Endothelial cell of umbilical vein (primary cell): ENCODE measurements around the gene SSPN. TPM values are rescaled to one million over a fixed set of nuclear protein-coding genes. Genes with fewer than 3 reads are reported as not detected.

Source experiments
- BruUV-seq: library from RNA; stranded (reverse); fragments of 400-500 nt; replicated peaks from 2 replicates; lab custom pipeline; 2021; lab: Mats Ljungman, UMichigan
- CTCF ChIA-PET: fragments of 300-600, 350-600 bp; sonication (Branson Sonifier 250); formaldehyde crosslinking; loops from one replicate; lab custom pipeline; 2021; ENCODE audit warnings: antibody characterized with exemption, inconsistent platforms; lab: Charles Lee
- POLR2A ChIA-PET: fragments of 300-600, 350-600 bp; sonication (Branson Sonifier 250); formaldehyde crosslinking; loops from one replicate; lab custom pipeline; 2021; ENCODE audit warnings: antibody characterized with exemption, inconsistent platforms; lab: Charles Lee
- DNase-seq: peaks from one replicate; pipeline ENCODE4 v3.0.0-alpha.2; 2011; ENCODE audit warnings: low read depth, low spot score
- FAIRE-seq: peaks from 2 replicates; lab custom pipeline; 2011; peaks lifted over from hg19 to GRCh38; lab: Jason Lieb, UNC
- H2AFZ ChIP-seq: 2 replicates; pipeline ENCODE4 v1.6.0; 2012; ENCODE audit warnings: low read depth, low read length, control low read depth, inconsistent platforms
- H3K27ac ChIP-seq: 2 replicates; pipeline ENCODE4 v1.5.1; 2011; ENCODE audit warnings: low read depth, mild to moderate bottlenecking, control low read depth, low read length, moderate library complexity; ENCODE audit not compliant: insufficient read depth
- H3K27me3 ChIP-seq, 2 experiments: 2 replicates each; pipeline versions ENCODE4 v1.6.0 to v1.6.1; 2011; ENCODE audit warnings: low read length in 2 of 2, mixed read lengths in 1 of 2; ENCODE audit not compliant: control insufficient read depth in 2 of 2, insufficient read depth in 2 of 2
- H3K36me3 ChIP-seq, 2 experiments: 2 replicates in 1 of 2; 3 replicates in 1 of 2; pipeline ENCODE4 v1.5.1; 2011; ENCODE audit warnings: low read length in 2 of 2, mild to moderate bottlenecking in 1 of 2, moderate library complexity in 1 of 2; ENCODE audit not compliant: control insufficient read depth in 2 of 2, insufficient read depth in 2 of 2; ENCODE audit errors: extremely low read depth in 1 of 2
- H3K4me1 ChIP-seq: 3 replicates; pipeline ENCODE4 v1.5.1; 2011; ENCODE audit warnings: mild to moderate bottlenecking, low read length; ENCODE audit not compliant: control insufficient read depth, insufficient read depth; ENCODE audit errors: extremely low read depth
- H3K4me2 ChIP-seq: 2 replicates; pipeline ENCODE4 v1.6.1; 2011; ENCODE audit warnings: low read length, control low read depth, mixed read lengths; ENCODE audit not compliant: insufficient read depth
- H3K4me3 ChIP-seq, 3 experiments: fragments of 200-600 bp in 1 of 3; sonication (generic), shearing (Covaris generic) in 1 of 3; replicated peaks in 1 of 3; 2 replicates each; pipeline ENCODE4 v1.5.1; 2011 to 2016; ENCODE audit warnings: control low read depth in 3 of 3, low read length in 3 of 3, mild to moderate bottlenecking in 2 of 3, inconsistent platforms in 1 of 3, low read depth in 1 of 3, moderate library complexity in 1 of 3; ENCODE audit not compliant: insufficient read depth in 1 of 3
- H3K79me2 ChIP-seq: 2 replicates; pipeline ENCODE4 v1.6.0; 2012; ENCODE audit warnings: low read length, inconsistent platforms; ENCODE audit not compliant: control insufficient read depth, insufficient read depth
- H3K9ac ChIP-seq: replicated peaks from 2 replicates; pipeline ENCODE3; 2011; ENCODE audit warnings: low read length, control low read depth; ENCODE audit not compliant: insufficient read depth; ENCODE audit errors: extremely low read depth
- H3K9me1 ChIP-seq: replicated peaks from 3 replicates; pipeline ENCODE4 v1.6.0; 2011; ENCODE audit warnings: mild to moderate bottlenecking, low read length; ENCODE audit not compliant: control insufficient read depth, insufficient read depth; ENCODE audit errors: extremely low read depth
- H3K9me3 ChIP-seq: replicated peaks from 2 replicates; pipeline ENCODE4 v1.5.1; 2012; ENCODE audit warnings: low read length, inconsistent platforms; ENCODE audit not compliant: control insufficient read depth, insufficient read depth
- H4K20me1 ChIP-seq: replicated peaks from 2 replicates; pipeline ENCODE3; 2011; ENCODE audit warnings: mild to moderate bottlenecking, low read length; ENCODE audit not compliant: control insufficient read depth, insufficient read depth; ENCODE audit errors: extremely low read depth
- JUN ChIP-seq: IDR thresholded peaks from 2 replicates; pipeline ENCODE4 v1.6.1; 2011; ENCODE audit warnings: borderline replicate concordance, low read depth; ENCODE audit not compliant: insufficient read length, insufficient read depth
- MYC ChIP-seq: IDR thresholded peaks from one replicate; pipeline ENCODE4 v1.6.1; 2011; ENCODE audit warnings: mild to moderate bottlenecking, low read depth, low read length
- POLR2AphosphoS5 ChIP-seq: IDR thresholded peaks from 2 replicates; pipeline ENCODE4 v1.6.1; 2012; ENCODE audit warnings: low read depth, mild to moderate bottlenecking, control low read depth, low read length, moderate library complexity; ENCODE audit not compliant: insufficient read depth
- dilution Hi-C: fragments of 300-500 bp; cut with MboI; formaldehyde crosslinking; loops from one replicate; pipeline ENCODE4 v1.15.0; 2019; ENCODE audit warnings: low sequenced_read_pairs; ENCODE audit not compliant: extremely low pct_ligation_motif_present
- intact Hi-C: fragments of 100-400 bp; cut with micrococcal nuclease; formaldehyde crosslinking; loops from one replicate; pipeline ENCODE4 v1.10.0; 2022
- polyA plus RNA-seq, 4 experiments: library from polyadenylated mRNA; depleted of rRNA in 3 of 4; stranded (reverse) in 3 of 4; unstranded in 1 of 4; fragments of >200 nt; gene quantifications; 2 replicates each; pipeline versions ENCODE4 v1.2.1 to v1.2.3, GENCODE V29; 2011 to 2012; ENCODE audit warnings: missing spikeins in 1 of 4
- total RNA-seq: library from RNA; stranded (reverse); gene quantifications from 2 replicates; pipeline ENCODE4 v1.2.3, GENCODE V29; 2021
- TF ChIP-seq, protein P1 (sequence below), 2 donors: IDR thresholded peaks; 1 replicate in 1 of 2; 2 replicates in 1 of 2; pipeline ENCODE4 v1.5.1; 2011; ENCODE audit warnings: low read length in 2 of 2, mild to moderate bottlenecking in 2 of 2, moderate library complexity in 2 of 2, control low read depth in 1 of 2, inconsistent platforms in 1 of 2, low read depth in 1 of 2; ENCODE audit not compliant: insufficient read depth in 1 of 2; ENCODE audit errors: extremely low read depth in 1 of 2

The SSPN gene
- total and polyA plus RNA-seq, 2 donors (not counting 3 experiments of a cell fraction or from before 2014, with no cell fraction given), result 1.3 to 2.1 TPM

DNA sequence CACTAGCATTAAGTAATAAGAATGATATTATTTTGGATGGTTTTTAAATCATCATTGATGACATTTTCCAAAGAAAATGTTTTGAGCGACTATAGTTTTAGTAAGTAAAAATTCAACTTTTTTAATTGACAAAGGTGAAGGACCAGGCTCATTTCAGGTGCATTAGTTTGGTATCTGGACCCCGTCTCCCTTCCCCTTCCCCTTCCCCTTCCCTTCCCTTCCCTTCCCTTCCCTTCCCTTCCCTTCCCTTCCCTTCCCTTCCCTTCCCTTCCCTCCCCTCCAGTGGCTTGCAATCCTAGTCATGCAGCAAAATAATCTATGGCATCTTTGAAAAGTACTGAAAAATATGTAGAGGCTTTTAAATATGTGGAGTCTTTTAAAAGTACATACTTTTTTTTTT lies 13.0 kb upstream of the SSPN start:
- H3K9me3 ChIP-seq, result no peaks in the 10 kb centered on the region
- no peaks in the 10 kb centered on the region for H3K36me3 ChIP-seq
- dilution Hi-C loops, result no loop called here
- BruUV-seq, result no TSS peak
- no peaks in the 10 kb centered on the region for H3K9me1 ChIP-seq
- peaks cover 16 to 25% of the 10 kb centered on the region in 2 experiments for H3K27me3 ChIP-seq
- DNase-seq (no peak), FAIRE-seq (no peak)
- H3K27ac ChIP-seq, result no peak overlapping the region
- H4K20me1 ChIP-seq, result no peaks in the 10 kb centered on the region
- no peak overlapping the region for H3K4me3 ChIP-seq
- H3K4me1 ChIP-seq, result no peaks in the 10 kb centered on the region
- no peak overlapping the region for H3K4me2 ChIP-seq
- no peak overlapping the region for H2AFZ ChIP-seq
- H3K79me2 ChIP-seq, result no peaks in the 10 kb centered on the region
- CTCF ChIA-PET, result no interaction called here
- TF ChIP-seq POLR2AphosphoS5 (no peak), MYC (no peak), JUN (no peak)
- intact Hi-C loops, result no loop called here
- no peak overlapping the region for H3K9ac ChIP-seq
- POLR2A ChIA-PET, result no interaction called here

DNA sequence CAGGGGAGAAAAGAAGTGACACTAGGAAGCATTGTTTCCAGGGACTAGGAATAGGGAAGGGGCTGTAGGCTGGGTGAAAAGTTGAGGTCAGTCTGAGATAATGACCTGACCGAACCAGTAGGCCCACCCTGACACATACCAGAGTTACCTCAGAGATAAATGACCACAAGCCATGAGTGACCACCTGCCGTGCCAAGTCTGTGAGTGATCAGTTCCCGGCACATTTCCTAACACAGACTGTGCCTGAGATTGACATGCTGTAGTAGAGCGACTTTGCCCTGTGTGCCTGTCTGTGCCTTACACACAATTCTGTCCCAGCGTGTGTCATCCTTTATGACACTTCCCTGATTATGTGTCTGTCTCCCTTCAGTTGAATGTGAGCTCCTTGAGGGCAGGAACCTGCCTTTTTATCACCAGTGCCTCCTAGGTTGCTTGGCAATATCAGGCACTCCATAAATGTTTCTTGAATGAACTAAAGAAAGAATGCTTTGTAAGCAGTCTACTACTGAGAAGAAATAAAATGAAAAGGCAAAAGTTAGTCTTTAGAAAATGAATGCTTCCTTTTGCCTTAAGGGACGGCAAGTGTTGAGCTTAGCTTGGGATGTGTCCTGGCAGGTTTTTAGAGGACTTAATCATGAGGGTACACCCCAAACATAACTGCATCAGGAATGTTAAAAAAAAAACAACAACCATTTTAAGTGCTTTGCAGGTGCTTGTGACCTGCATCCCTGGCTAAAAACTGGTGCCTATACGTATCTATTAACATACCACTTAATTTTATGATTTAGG lies 9.6 kb upstream of the SSPN start:
- FAIRE-seq, result no peak
- CTCF ChIA-PET, result no interaction called here
- Histone ChIP-seq H3K9ac (no peak overlapping the region), H3K27me3 (peaks cover 5 to 10% of the 10 kb centered on the region in 2 experiments), H3K79me2 (no peaks in the 10 kb centered on the region), H3K27ac (no peak overlapping the region), H4K20me1 (no peaks in the 10 kb centered on the region), H2AFZ (no peak overlapping the region), H3K9me3 (no peaks in the 10 kb centered on the region), H3K36me3 (no peaks in the 10 kb centered on the region), H3K4me1 (no peaks in the 10 kb centered on the region), H3K4me2 (no peak overlapping the region), H3K9me1 (no peaks in the 10 kb centered on the region), H3K4me3 (no peak overlapping the region)
- no peak for DNase-seq
- dilution Hi-C loops, result no loop called here
- intact Hi-C loops, result no loop called here
- BruUV-seq, result no TSS peak
- TF ChIP-seq, protein P1, sequence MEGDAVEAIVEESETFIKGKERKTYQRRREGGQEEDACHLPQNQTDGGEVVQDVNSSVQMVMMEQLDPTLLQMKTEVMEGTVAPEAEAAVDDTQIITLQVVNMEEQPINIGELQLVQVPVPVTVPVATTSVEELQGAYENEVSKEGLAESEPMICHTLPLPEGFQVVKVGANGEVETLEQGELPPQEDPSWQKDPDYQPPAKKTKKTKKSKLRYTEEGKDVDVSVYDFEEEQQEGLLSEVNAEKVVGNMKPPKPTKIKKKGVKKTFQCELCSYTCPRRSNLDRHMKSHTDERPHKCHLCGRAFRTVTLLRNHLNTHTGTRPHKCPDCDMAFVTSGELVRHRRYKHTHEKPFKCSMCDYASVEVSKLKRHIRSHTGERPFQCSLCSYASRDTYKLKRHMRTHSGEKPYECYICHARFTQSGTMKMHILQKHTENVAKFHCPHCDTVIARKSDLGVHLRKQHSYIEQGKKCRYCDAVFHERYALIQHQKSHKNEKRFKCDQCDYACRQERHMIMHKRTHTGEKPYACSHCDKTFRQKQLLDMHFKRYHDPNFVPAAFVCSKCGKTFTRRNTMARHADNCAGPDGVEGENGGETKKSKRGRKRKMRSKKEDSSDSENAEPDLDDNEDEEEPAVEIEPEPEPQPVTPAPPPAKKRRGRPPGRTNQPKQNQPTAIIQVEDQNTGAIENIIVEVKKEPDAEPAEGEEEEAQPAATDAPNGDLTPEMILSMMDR (IDR thresholded peaks at IDR 0.05; ENCODE audit: extremely low read depth in 1 of 2, insufficient read depth in 1 of 2, low read depth in 1 of 2, low read length in 2 of 2), result no peak
- TF ChIP-seq POLR2AphosphoS5, result no peak
- POLR2A ChIA-PET, result no interaction called here
